Astrocyte (in vitro differentiated cells and primary cell): ENCODE measurements around the gene SH3D21. TPM values are rescaled to one million over a fixed set of nuclear protein-coding genes. Genes with fewer than 3 reads are reported as not detected.

Experiments used
- total RNA-seq: library from RNA; stranded (reverse); gene quantifications from 2 replicates; pipeline ENCODE4 v1.2.1, GENCODE V29; 2021

The SH3D21 gene
- total RNA-seq, 1 donor from 2014 or later, result 13.6 TPM

Other genes with a start within 250 kb of the SH3D21 start
- 0.38 and 0.39 TPM in 2 replicates for gene TEKT2, start 222.3 kb upstream of the SH3D21 start, total RNA-seq
- 28.7 and 32.2 TPM in 2 replicates for gene ADPRS, start 217.5 kb upstream of the SH3D21 start, total RNA-seq
- 3.4 and 10.8 TPM in 2 replicates for gene COL8A2, start 181.1 kb upstream of the SH3D21 start, total RNA-seq
- gene TRAPPC3, start 156.9 kb upstream of the SH3D21 start, total RNA-seq, result 87.1 and 87.6 TPM in 2 replicates
- gene MAP7D1, start 150.2 kb upstream of the SH3D21 start, total RNA-seq, result 259 and 271 TPM in 2 replicates
- gene THRAP3, start 81.9 kb upstream of the SH3D21 start, total RNA-seq, result 109 and 110 TPM in 2 replicates
- 57.3 and 63.0 TPM in 2 replicates for gene EVA1B, start 17.3 kb downstream of the SH3D21 start, total RNA-seq
- gene STK40, start 79.6 kb downstream of the SH3D21 start, total RNA-seq, result 69.6 and 71.1 TPM in 2 replicates
- 48.9 and 53.5 TPM in 2 replicates for gene LSM10, start 91.5 kb downstream of the SH3D21 start, total RNA-seq
- gene OSCP1, start 144.1 kb downstream of the SH3D21 start, total RNA-seq, result 4.2 and 6.3 TPM in 2 replicates
- 66.0 and 70.9 TPM in 2 replicates for gene MRPS15, start 158.0 kb downstream of the SH3D21 start, total RNA-seq
- 0.20 and 0.22 TPM in 2 replicates for gene CSF3R, start 176.5 kb downstream of the SH3D21 start, total RNA-seq